Ovary (tissue), 9 donors: ENCODE results near the gene GEMIN4. TPM values are rescaled to one million over a fixed set of nuclear protein-coding genes. Genes with fewer than 3 reads are reported as not detected.
"Not testable (repeated sequence)": the region's sequence is repeated elsewhere in the genome, so short reads cannot be mapped to it uniquely, and the experiment has no call there.

ENCODE experiments used
- DNase-seq, 5 donors: peaks; one replicate each; pipeline ENCODE4 v3.0.0-alpha.2; 2019 to 2020
- H3K27ac ChIP-seq, 2 donors: fragments of 200-600 bp; one replicate each; pipeline versions ENCODE4 v1.5.1 to v1.8.0; 2019 to 2022
- H3K27me3 ChIP-seq: fragments of 200-600 bp; one replicate; pipeline ENCODE4 v1.8.0; 2022
- H3K36me3 ChIP-seq: fragments of 200-600 bp; sonication (generic); one replicate; pipeline ENCODE4 v1.5.1; 2019
- H3K4me1 ChIP-seq: one replicate; pipeline ENCODE4 v1.8.1; 2013; ENCODE audit warnings: mild to moderate bottlenecking, moderate library complexity; ENCODE audit not compliant: insufficient read depth
- H3K4me3 ChIP-seq: fragments of 200-600 bp; sonication (generic); one replicate; pipeline ENCODE4 v1.5.1; 2017
- H3K9me3 ChIP-seq, 2 donors: fragments of 200-600 bp in 1 of 2; sonication (generic) in 1 of 2; one replicate each; pipeline versions ENCODE4 v1.5.1 to v1.8.1; 2013 to 2019; ENCODE audit warnings: mild to moderate bottlenecking in 1 of 2, moderate library complexity in 1 of 2
- EP300 ChIP-seq: sonication (generic); formaldehyde crosslinking; IDR thresholded peaks from one replicate; pipeline ENCODE4 v1.6.1; 2017; ENCODE audit warnings: antibody characterized with exemption
- POLR2A ChIP-seq: fragments of 450-650 bp; IDR thresholded peaks from one replicate; pipeline ENCODE4 v1.6.1; 2017; ENCODE audit warnings: antibody characterized with exemption, mild to moderate bottlenecking, moderate library complexity
- WGBS, 3 donors: extraction: QIAGEN DNeasy Blood & Tissue Kit in 1 of 3; methylation state at CpG; one replicate each; pipeline versions ENCODE4 v1.1.5 to v1.1.7; 2013 to 2017; 5-methylcytosine and 5-hydroxymethylcytosine counted together
- intact Hi-C, 4 donors: fragments of 100-400 bp; cut with DNase I; formaldehyde crosslinking; loops; one replicate each; pipeline versions ENCODE4 v1.11.0 to v1.15.1; 2022 to 2023
- polyA plus RNA-seq, 2 donors: library from polyadenylated mRNA; stranded (reverse); fragments of 200-250 nt in 1 of 2; fragments of 350-450 nt in 1 of 2; fragmentation: Illumina TruSeq in 1 of 2; extraction: RNeasy Lipid Tissue Mini Kit (QIAGEN cat#74804) in 1 of 2; gene quantifications; one replicate each; pipeline ENCODE4 v1.2.3, GENCODE V29; 2013 to 2014
- total RNA-seq, 7 donors: library from RNA; depleted of rRNA in 2 of 7; stranded (reverse); fragments of >200 nt in 2 of 7; fragmentation: NEBNext Ultra II Directional in 3 of 7; extraction: Animal tissue kit (Norgen Biotek cat#: 25700) in 3 of 7; gene quantifications; one replicate each; pipeline versions ENCODE4 v1.1.0 to v1.2.4, GENCODE V29; 2016 to 2023
- TF ChIP-seq, protein P1 (sequence below), 3 donors: fragments of 450-650 bp in 2 of 3; fragments of 200-600 bp in 1 of 3; IDR thresholded peaks; one replicate each; pipeline versions ENCODE4 v1.5.1 to v1.8.0; 2016 to 2022; ENCODE audit warnings: antibody characterized with exemption in 3 of 3, mild to moderate bottlenecking in 1 of 3
- donor health status: DM: no; HTN: no; CAD: no; lungs with moderate emphysema.
- donor health status: DM: no; HTN: no; CAD: no.
- donor health status: Bipolar disorder and iron deficiency.
- donor health status: DM: yes; HTN: yes; CAD: no.
- donor health status: DM: no; HTN: no; CAD: no.
- donor health status: DM: yes; HTN: yes; CAD: no.

Gene GEMIN4
- total and polyA plus RNA-seq, 9 donors, result 10.9 to 31.3 (median 21.7) TPM

GRCh38 chr17:700504-701094 is 51.5 kb downstream of the GEMIN4 start:
- Histone ChIP-seq H3K4me1 (peaks cover 7% of the 10 kb centered on the region), H3K4me3 (no peak overlapping the region), H3K27ac (no peak overlapping the region), H3K36me3 (no peaks in the 10 kb centered on the region), H3K27me3 (no peaks in the 10 kb centered on the region), H3K9me3 (no peaks in the 10 kb centered on the region)
- no peak for TF ChIP-seq EP300
- TF ChIP-seq, protein P1, sequence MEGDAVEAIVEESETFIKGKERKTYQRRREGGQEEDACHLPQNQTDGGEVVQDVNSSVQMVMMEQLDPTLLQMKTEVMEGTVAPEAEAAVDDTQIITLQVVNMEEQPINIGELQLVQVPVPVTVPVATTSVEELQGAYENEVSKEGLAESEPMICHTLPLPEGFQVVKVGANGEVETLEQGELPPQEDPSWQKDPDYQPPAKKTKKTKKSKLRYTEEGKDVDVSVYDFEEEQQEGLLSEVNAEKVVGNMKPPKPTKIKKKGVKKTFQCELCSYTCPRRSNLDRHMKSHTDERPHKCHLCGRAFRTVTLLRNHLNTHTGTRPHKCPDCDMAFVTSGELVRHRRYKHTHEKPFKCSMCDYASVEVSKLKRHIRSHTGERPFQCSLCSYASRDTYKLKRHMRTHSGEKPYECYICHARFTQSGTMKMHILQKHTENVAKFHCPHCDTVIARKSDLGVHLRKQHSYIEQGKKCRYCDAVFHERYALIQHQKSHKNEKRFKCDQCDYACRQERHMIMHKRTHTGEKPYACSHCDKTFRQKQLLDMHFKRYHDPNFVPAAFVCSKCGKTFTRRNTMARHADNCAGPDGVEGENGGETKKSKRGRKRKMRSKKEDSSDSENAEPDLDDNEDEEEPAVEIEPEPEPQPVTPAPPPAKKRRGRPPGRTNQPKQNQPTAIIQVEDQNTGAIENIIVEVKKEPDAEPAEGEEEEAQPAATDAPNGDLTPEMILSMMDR (IDR thresholded peaks at IDR 0.05), result peak; percentile 46 to 78 (median 66)
- 39 to 52% (median 41%) methylated on average over 1 of the region's 1 CpG for WGBS, 3 donors
- intact Hi-C loops, result loop anchor here in 2 of 4 donors (5.0 kb wide), 1 partner anchor 288 kb away; a partner anchor contains a TSS
- DNase-seq, result no peak

DNA sequence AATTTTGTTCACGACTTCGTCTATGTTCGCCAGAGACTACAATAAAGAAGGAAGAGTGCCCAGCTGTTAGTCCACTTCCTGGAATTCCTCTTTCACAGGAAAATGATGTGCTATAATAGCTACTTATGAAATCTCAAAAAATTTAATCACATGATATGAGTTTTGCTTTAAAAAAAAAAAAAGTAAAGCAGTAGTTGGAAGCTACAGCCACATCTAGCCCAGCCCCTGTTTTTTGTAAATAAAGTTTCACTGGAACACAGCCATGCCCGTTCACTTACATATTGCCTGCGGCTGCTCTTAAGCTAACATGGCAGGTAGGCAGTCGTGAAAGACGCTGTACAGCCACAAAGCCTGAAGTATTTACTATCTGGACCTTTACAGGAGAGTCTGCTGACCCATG is 52.7 kb downstream of the GEMIN4 start:
- no peaks in the 10 kb centered on the region for H3K27me3 ChIP-seq
- H3K27ac ChIP-seq, result no peak overlapping the region
- H3K4me3 ChIP-seq, result no peak overlapping the region
- H3K9me3 ChIP-seq, result no peaks in the 10 kb centered on the region
- WGBS, 3 donors, result 74 to 84% (median 83%) methylated on average over 7 of the region's 7 CpGs
- TF ChIP-seq, protein P1 (IDR thresholded peaks at IDR 0.05), result no peak
- no peak for TF ChIP-seq EP300
- TF ChIP-seq POLR2A, result no peak
- intact Hi-C loops, result loop anchor here in 3 of 4 donors (5.0 kb wide), 5 partner anchors 277 to 557 kb away; a partner anchor contains a TSS
- DNase-seq, result no peak
- no peaks in the 10 kb centered on the region for H3K36me3 ChIP-seq
- H3K4me1 ChIP-seq, result peaks cover 8% of the 10 kb centered on the region

DNA sequence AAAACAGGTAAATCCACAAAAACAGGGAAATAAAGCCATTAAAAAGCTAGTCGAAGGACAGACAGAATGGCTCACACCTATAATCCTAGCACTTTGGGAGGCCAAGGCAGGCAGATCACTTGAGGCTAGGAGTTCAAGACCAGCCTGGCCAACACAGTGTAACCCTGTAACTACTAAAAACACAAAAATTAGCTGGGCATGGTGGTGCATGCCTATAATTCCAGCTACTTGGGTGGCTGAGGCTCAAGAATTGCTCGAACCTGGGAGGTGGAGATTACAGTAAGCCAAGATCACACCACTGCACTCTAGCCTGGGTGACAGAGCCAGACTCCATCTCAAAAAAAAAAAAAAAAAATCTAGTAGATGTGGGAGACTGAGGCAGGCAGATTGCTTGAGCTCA is 54.0 kb downstream of the GEMIN4 start:
- intact Hi-C loops, result loop anchor here in 3 of 4 donors (5.0 kb wide), 5 partner anchors 276 to 556 kb away; a partner anchor contains a TSS
- DNase-seq, H3K9me3 ChIP-seq, H3K27ac ChIP-seq, H3K36me3 ChIP-seq, H3K27me3 ChIP-seq, H3K4me3 ChIP-seq: not testable (repeated sequence)
- H3K4me1 ChIP-seq, result peaks cover 11% of the 10 kb centered on the region
- WGBS, 3 donors, result 82 to 88% (median 88%) methylated on average over 2 of the region's 2 CpGs

GRCh38 chr17:697682-698081 is 54.4 kb downstream of the GEMIN4 start:
- H3K36me3 ChIP-seq, result no peaks in the 10 kb centered on the region
- H3K27ac ChIP-seq, result no peak overlapping the region
- no peaks in the 10 kb centered on the region for H3K9me3 ChIP-seq
- H3K27me3 ChIP-seq, result no peaks in the 10 kb centered on the region
- 93 to 95% (median 94%) methylated on average over 8 of the region's 8 CpGs for WGBS, 3 donors
- H3K4me1 ChIP-seq, result peaks cover 11% of the 10 kb centered on the region
- TF ChIP-seq POLR2A (no peak), EP300 (no peak)
- TF ChIP-seq, protein P1 (IDR thresholded peaks at IDR 0.05), result no peak
- intact Hi-C loops, result loop anchor here in 3 of 4 donors (5.0 kb wide), 5 partner anchors 275 to 555 kb away; a partner anchor contains a TSS
- no peak for DNase-seq
- no peak overlapping the region for H3K4me3 ChIP-seq

DNA sequence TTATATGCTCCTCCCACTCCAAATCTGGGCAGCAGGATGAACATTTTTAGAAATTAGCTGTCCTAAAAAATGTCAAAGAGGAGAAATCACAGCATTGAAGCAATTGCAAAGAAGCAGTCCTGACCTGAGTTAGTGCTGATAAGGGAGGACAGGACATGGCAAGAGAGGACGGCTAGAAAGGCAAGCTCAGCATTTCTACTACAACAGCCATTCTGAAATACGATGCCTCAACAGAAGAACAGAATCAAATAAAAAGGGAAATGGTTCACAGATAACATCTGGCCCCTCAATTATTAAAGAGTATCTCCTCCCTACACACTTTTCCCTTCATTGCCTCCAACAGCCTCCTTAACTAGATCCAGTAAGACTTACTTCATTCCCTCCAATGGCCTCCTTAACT is 55.7 kb downstream of the GEMIN4 start:
- Histone ChIP-seq H3K4me3 (no peak overlapping the region), H3K9me3 (no peaks in the 10 kb centered on the region), H3K27ac (peak overlapping the region in 1 of 2 donors; percentile 50), H3K27me3 (no peaks in the 10 kb centered on the region), H3K4me1 (peaks cover 11% of the 10 kb centered on the region), H3K36me3 (no peaks in the 10 kb centered on the region)
- no peak for DNase-seq
- WGBS, 3 donors, result 17 to 28% (median 21%) methylated on average over 2 of the region's 2 CpGs
- intact Hi-C loops, result loop anchor here in 3 of 4 donors (5.0 kb wide), 5 partner anchors 274 to 554 kb away; a partner anchor contains a TSS
- TF ChIP-seq, protein P1 (IDR thresholded peaks at IDR 0.05), result no peak
- no peak for TF ChIP-seq EP300
